Mesothelial cell of epicardium (in vitro differentiated cells): ENCODE measurements around the gene PDGFB. TPM values are rescaled to one million over a fixed set of nuclear protein-coding genes. Genes with fewer than 3 reads are reported as not detected.

Experiments used
- DNase-seq, 2 experiments: peaks; one replicate each; pipeline ENCODE4 v3.0.0; 2021; ENCODE audit warnings: low spot score in 2 of 2; ENCODE audit not compliant: unreplicated experiment in 2 of 2
- H3K27ac Mint-ChIP-seq: 2 replicates; pipeline ENCODE4 v1.8.0; 2021; ENCODE audit warnings: mixed read lengths
- H3K27me3 Mint-ChIP-seq: 2 replicates; pipeline ENCODE4 v1.8.0; 2021; ENCODE audit warnings: low read depth, mixed read lengths
- H3K36me3 Mint-ChIP-seq: 2 replicates; pipeline ENCODE4 v1.8.0; 2021; ENCODE audit warnings: mixed read lengths
- H3K4me1 Mint-ChIP-seq: 2 replicates; pipeline ENCODE4 v1.8.0; 2021; ENCODE audit warnings: mixed read lengths
- H3K4me3 Mint-ChIP-seq: 2 replicates; pipeline ENCODE4 v1.8.0; 2021; ENCODE audit warnings: mild to moderate bottlenecking, moderate library complexity, mixed read lengths
- H3K9me3 Mint-ChIP-seq: 2 replicates; pipeline ENCODE4 v1.8.0; 2021; ENCODE audit warnings: mixed read lengths
- CTCF ChIP-seq: fragments of 200-600 bp; sonication (generic); IDR thresholded peaks from one replicate; pipeline ENCODE4 v1.5.0; 2021; ENCODE audit warnings: antibody characterized with exemption; ENCODE audit not compliant: unreplicated experiment
- total RNA-seq: library from RNA; stranded (reverse); gene quantifications from 3 replicates; pipeline ENCODE4 v1.2.1, GENCODE V29; 2021

The PDGFB gene
- total RNA-seq, 1 donor from 2014 or later: 14.7 TPM

- no peak for DNase-seq
- Mint-ChIP-seq H3K4me1 (peaks cover 64% of the 10 kb centered on the region), H3K27me3 (peaks cover 5% of the 10 kb centered on the region), H3K27ac (peak overlapping the region; percentile 36), H3K36me3 (peaks cover 2% of the 10 kb centered on the region), H3K9me3 (no peaks in the 10 kb centered on the region), H3K4me3 (no peak overlapping the region)
- no peak for TF ChIP-seq CTCF
Observed at GRCh38 chr22:39236321-39237317, 8.2 kb downstream of the PDGFB start.

- peak overlapping the region; percentile 89 for H3K27ac Mint-ChIP-seq
- DNase-seq: no peak
- no peak for TF ChIP-seq CTCF
- H3K36me3 Mint-ChIP-seq: peaks cover 2% of the 10 kb centered on the region
- H3K27me3 Mint-ChIP-seq: no peaks in the 10 kb centered on the region
- H3K9me3 Mint-ChIP-seq: no peaks in the 10 kb centered on the region
- peaks cover 55% of the 10 kb centered on the region for H3K4me1 Mint-ChIP-seq
- no peak overlapping the region for H3K4me3 Mint-ChIP-seq
Observed at GRCh38 chr22:39234867-39235687, 9.7 kb downstream of the PDGFB start.

- Mint-ChIP-seq H3K4me1 (peaks cover 49% of the 10 kb centered on the region), H3K27me3 (no peaks in the 10 kb centered on the region), H3K27ac (peak overlapping the region; percentile 89), H3K9me3 (no peaks in the 10 kb centered on the region), H3K36me3 (peaks cover 3% of the 10 kb centered on the region), H3K4me3 (no peak overlapping the region)
- no peak for TF ChIP-seq CTCF
- no peak for DNase-seq
Observed at GRCh38 chr22:39234472-39234787, 10.4 kb downstream of the PDGFB start.

- H3K27ac Mint-ChIP-seq: peak overlapping the region; percentile 89
- H3K4me1 Mint-ChIP-seq: peaks cover 46% of the 10 kb centered on the region
- no peaks in the 10 kb centered on the region for H3K27me3 Mint-ChIP-seq
- H3K9me3 Mint-ChIP-seq: no peaks in the 10 kb centered on the region
- TF ChIP-seq CTCF: no peak
- H3K36me3 Mint-ChIP-seq: peaks cover 9% of the 10 kb centered on the region
- DNase-seq: no peak
- no peak overlapping the region for H3K4me3 Mint-ChIP-seq
Observed at GRCh38 chr22:39233710-39234471, 10.9 kb downstream of the PDGFB start.

GRCh38 chr22:39232806-39233709 lies 11.7 kb downstream of the PDGFB start:
- H3K9me3 Mint-ChIP-seq: no peaks in the 10 kb centered on the region
- H3K4me1 Mint-ChIP-seq: peaks cover 44% of the 10 kb centered on the region
- H3K27ac Mint-ChIP-seq: no peak overlapping the region
- no peak overlapping the region for H3K4me3 Mint-ChIP-seq
- no peak for DNase-seq
- no peak for TF ChIP-seq CTCF
- peaks cover 9% of the 10 kb centered on the region for H3K36me3 Mint-ChIP-seq
- H3K27me3 Mint-ChIP-seq: no peaks in the 10 kb centered on the region
